Uterus (tissue), 4 donors: ENCODE results near the gene OR2H1. TPM values are rescaled to one million over a fixed set of nuclear protein-coding genes. Genes with fewer than 3 reads are reported as not detected.

ENCODE experiments used
- DNase-seq, 2 donors: peaks; one replicate each; pipeline ENCODE4 v3.0.0-alpha.2; 2019 to 2020
- H3K27ac ChIP-seq, 2 donors: fragments of 200-600 bp; sonication (generic); 1 replicate in 1 of 2; 2 replicates in 1 of 2; pipeline ENCODE4 v1.5.1; 2016 to 2018
- H3K27me3 ChIP-seq, 2 donors: fragments of 200-600 bp; sonication (generic); one replicate each; pipeline ENCODE4 v1.5.1; 2018 to 2019; ENCODE audit warnings: control low read depth in 1 of 2
- H3K36me3 ChIP-seq, 2 donors: fragments of 200-600 bp; sonication (generic); one replicate each; pipeline ENCODE4 v1.5.1; 2019; ENCODE audit warnings: control low read depth in 1 of 2
- H3K4me1 ChIP-seq, 2 donors: fragments of 200-600 bp; sonication (generic); one replicate each; pipeline ENCODE4 v1.5.1; 2018 to 2019; ENCODE audit warnings: control low read depth in 1 of 2
- H3K4me3 ChIP-seq, 2 donors: fragments of 200-600 bp; sonication (generic); 1 replicate in 1 of 2; 2 replicates in 1 of 2; pipeline ENCODE4 v1.5.1; 2018 to 2019; ENCODE audit warnings: mild to moderate bottlenecking in 1 of 2
- H3K9me3 ChIP-seq, 2 donors: fragments of 200-600 bp; sonication (generic); one replicate each; pipeline ENCODE4 v1.5.1; 2019; ENCODE audit warnings: control low read depth in 1 of 2
- CTCF ChIP-seq, 4 experiments: fragments of 200-600 bp in 2 of 4; fragments of 450-650 bp in 2 of 4; sonication (generic) in 2 of 4; IDR thresholded peaks; one replicate each; pipeline ENCODE4 v1.5.1; 2016 to 2019; ENCODE audit warnings: antibody characterized with exemption in 4 of 4, mild to moderate bottlenecking in 2 of 4, moderate library complexity in 1 of 4
- POLR2A ChIP-seq, 2 donors: fragments of 450-650 bp; IDR thresholded peaks; one replicate each; pipeline ENCODE4 v1.6.1; 2016; ENCODE audit warnings: antibody characterized with exemption in 2 of 2, mild to moderate bottlenecking in 1 of 2, moderate library complexity in 1 of 2
- intact Hi-C: fragments of 100-400 bp; cut with DNase I; formaldehyde crosslinking; loops from one replicate; pipeline ENCODE4 v1.15.1; 2023; ENCODE audit warnings: low total_unique reads
- total RNA-seq, 4 donors: library from RNA; depleted of rRNA in 3 of 4; stranded (reverse); fragments of >200 nt in 3 of 4; gene quantifications; one replicate each; pipeline versions ENCODE4 v1.1.0 to v1.2.4, GENCODE V29; 2014 to 2023
- donor health status: DM: yes; HTN: yes; CAD: no.

The OR2H1 gene
- total RNA-seq, 4 donors from 2014 or later: not detected

GRCh38 chr6:29479560-29479959 is 22.6 kb downstream of the OR2H1 start:
- no peak for TF ChIP-seq POLR2A (IDR thresholded peaks at IDR 0.05)
- no peak for TF ChIP-seq CTCF (IDR thresholded peaks at IDR 0.05)
- Histone ChIP-seq H3K4me1 (no peaks in the 10 kb centered on the region), H3K27ac (no peak overlapping the region), H3K9me3 (no peaks in the 10 kb centered on the region), H3K4me3 (no peak overlapping the region), H3K36me3 (no peaks in the 10 kb centered on the region), H3K27me3 (no peaks in the 10 kb centered on the region)
- no peak for DNase-seq
- intact Hi-C loops: no loop called here

- Histone ChIP-seq H3K4me3 (no peak overlapping the region), H3K36me3 (no peaks in the 10 kb centered on the region), H3K9me3 (no peaks in the 10 kb centered on the region), H3K27me3 (no peaks in the 10 kb centered on the region), H3K27ac (no peak overlapping the region), H3K4me1 (no peaks in the 10 kb centered on the region)
- intact Hi-C loops: no loop called here
- no peak for DNase-seq
- TF ChIP-seq POLR2A (IDR thresholded peaks at IDR 0.05) (no peak), CTCF (IDR thresholded peaks at IDR 0.05) (no peak)
Observed at GRCh38 chr6:29483186-29483585, 26.2 kb downstream of the OR2H1 start.

GRCh38 chr6:29483735-29484134 is 26.8 kb downstream of the OR2H1 start:
- no peaks in the 10 kb centered on the region for H3K9me3 ChIP-seq
- no peak overlapping the region for H3K27ac ChIP-seq
- no peaks in the 10 kb centered on the region for H3K27me3 ChIP-seq
- TF ChIP-seq CTCF (IDR thresholded peaks at IDR 0.05) (no peak), POLR2A (IDR thresholded peaks at IDR 0.05) (no peak)
- H3K4me3 ChIP-seq: no peak overlapping the region
- intact Hi-C loops: no loop called here
- H3K4me1 ChIP-seq: no peaks in the 10 kb centered on the region
- H3K36me3 ChIP-seq: no peaks in the 10 kb centered on the region
- no peak for DNase-seq

GRCh38 chr6:29486577-29486976 is 29.6 kb downstream of the OR2H1 start:
- TF ChIP-seq POLR2A (IDR thresholded peaks at IDR 0.05) (no peak), CTCF (IDR thresholded peaks at IDR 0.05) (no peak)
- Histone ChIP-seq H3K9me3 (no peaks in the 10 kb centered on the region), H3K4me1 (no peaks in the 10 kb centered on the region), H3K27ac (no peak overlapping the region), H3K4me3 (no peak overlapping the region), H3K27me3 (no peaks in the 10 kb centered on the region), H3K36me3 (no peaks in the 10 kb centered on the region)
- intact Hi-C loops: no loop called here
- no peak for DNase-seq

GRCh38 chr6:29487131-29487530 is 30.2 kb downstream of the OR2H1 start:
- Histone ChIP-seq H3K4me3 (no peak overlapping the region), H3K27ac (no peak overlapping the region), H3K9me3 (no peaks in the 10 kb centered on the region), H3K4me1 (no peaks in the 10 kb centered on the region), H3K27me3 (no peaks in the 10 kb centered on the region), H3K36me3 (no peaks in the 10 kb centered on the region)
- DNase-seq: no peak
- intact Hi-C loops: no loop called here
- no peak for TF ChIP-seq POLR2A (IDR thresholded peaks at IDR 0.05)
- TF ChIP-seq CTCF (IDR thresholded peaks at IDR 0.05): no peak
